CD14-positive monocyte (primary cell): ENCODE data around the gene AURKA. TPM values are rescaled to one million over a fixed set of nuclear protein-coding genes. Genes with fewer than 3 reads are reported as not detected.

Experiments used
- DNase-seq, 3 donors: peaks; one replicate each; pipeline ENCODE4 v3.0.0-alpha.2; 2011 to 2022
- H2AFZ ChIP-seq: 2 replicates; pipeline ENCODE4 v1.6.0; 2012; ENCODE audit warnings: mild to moderate bottlenecking, low read depth, low read length, inconsistent platforms; ENCODE audit not compliant: insufficient read depth, poor library complexity, severe bottlenecking
- H3K27ac ChIP-seq, 2 donors: 1 replicate in 1 of 2; 2 replicates in 1 of 2; pipeline ENCODE4 v1.5.1; 2012 to 2013; ENCODE audit warnings: low read length in 2 of 2, control low read depth in 1 of 2, inconsistent platforms in 1 of 2, low read depth in 1 of 2, mild to moderate bottlenecking in 1 of 2
- H3K27me3 ChIP-seq, 2 donors: one replicate each; pipeline versions ENCODE4 v1.6.0 to v1.6.1; 2011 to 2013; ENCODE audit warnings: low read length in 2 of 2; ENCODE audit not compliant: control insufficient read depth in 2 of 2, insufficient read depth in 2 of 2
- H3K36me3 ChIP-seq, 2 donors: replicated peaks in 1 of 2; 1 replicate in 1 of 2; 2 replicates in 1 of 2; pipeline versions ENCODE4 v1.5.1 to v1.6.1; 2012 to 2013; ENCODE audit warnings: low read length in 2 of 2, control low read depth in 1 of 2, inconsistent platforms in 1 of 2, mild to moderate bottlenecking in 1 of 2; ENCODE audit not compliant: insufficient read depth in 2 of 2, control insufficient read depth in 1 of 2
- H3K4me1 ChIP-seq, 2 donors: 1 replicate in 1 of 2; 2 replicates in 1 of 2; pipeline versions ENCODE4 v1.5.1 to v1.6.1; 2012 to 2013; ENCODE audit warnings: low read length in 2 of 2, control low read depth in 1 of 2, inconsistent platforms in 1 of 2, mild to moderate bottlenecking in 1 of 2, moderate library complexity in 1 of 2; ENCODE audit not compliant: insufficient read depth in 2 of 2, control insufficient read depth in 1 of 2
- H3K4me2 ChIP-seq: replicated peaks from 2 replicates; pipeline ENCODE3; 2012; ENCODE audit warnings: low read length, moderate library complexity, mild to moderate bottlenecking; ENCODE audit not compliant: poor library complexity, severe bottlenecking; ENCODE audit errors: extremely low read depth
- H3K4me3 ChIP-seq, 3 experiments: fragments of 200-600 bp in 1 of 3; sonication (generic) in 1 of 3; replicated peaks in 1 of 3; 1 replicate in 2 of 3; 2 replicates in 1 of 3; pipeline ENCODE4 v1.5.1; 2011 to 2013; ENCODE audit warnings: low read length in 3 of 3, mild to moderate bottlenecking in 3 of 3, control low read depth in 2 of 3, low read depth in 2 of 3, inconsistent platforms in 1 of 3, moderate library complexity in 1 of 3
- H3K79me2 ChIP-seq: 2 replicates; pipeline ENCODE4 v1.6.0; 2012; ENCODE audit warnings: mild to moderate bottlenecking, control low read depth, inconsistent platforms, low read length, moderate library complexity; ENCODE audit not compliant: insufficient read depth
- H3K9ac ChIP-seq: 2 replicates; pipeline ENCODE4 v1.6.0; 2017; ENCODE audit warnings: low read length, mild to moderate bottlenecking; ENCODE audit not compliant: insufficient read depth, poor library complexity, severe bottlenecking
- H3K9me3 ChIP-seq, 2 donors: replicated peaks in 1 of 2; 1 replicate in 1 of 2; 2 replicates in 1 of 2; pipeline versions ENCODE4 v1.5.1 to v1.6.1; 2012 to 2013; ENCODE audit warnings: low read length in 2 of 2, control low read depth in 1 of 2; ENCODE audit not compliant: control insufficient read depth in 1 of 2, insufficient read depth in 1 of 2
- H4K20me1 ChIP-seq: 2 replicates; pipeline ENCODE4 v1.6.0; 2012; ENCODE audit warnings: mild to moderate bottlenecking, low read length, control low read depth, moderate library complexity; ENCODE audit not compliant: insufficient read depth
- H3K27ac Mint-ChIP-seq, 7 donors: one replicate each; pipeline ENCODE4 v1.8.0; 2020; ENCODE audit warnings: mild to moderate bottlenecking in 7 of 7, mixed read lengths in 7 of 7, moderate library complexity in 6 of 7, inconsistent platforms in 2 of 7
- H3K27me3 Mint-ChIP-seq, 3 donors: one replicate each; pipeline ENCODE4 v1.8.0; 2021 to 2022; ENCODE audit warnings: low read depth in 3 of 3, mild to moderate bottlenecking in 3 of 3, mixed read lengths in 3 of 3, moderate library complexity in 3 of 3, inconsistent platforms in 1 of 3
- H3K36me3 Mint-ChIP-seq, 2 donors: one replicate each; pipeline ENCODE4 v1.8.0; 2020; ENCODE audit warnings: mixed read lengths in 2 of 2, inconsistent platforms in 1 of 2, mild to moderate bottlenecking in 1 of 2
- H3K4me1 Mint-ChIP-seq: one replicate; pipeline ENCODE4 v1.8.0; 2020; ENCODE audit warnings: mild to moderate bottlenecking, mixed read lengths
- H3K4me3 Mint-ChIP-seq, 2 donors: one replicate each; pipeline ENCODE4 v1.8.0; 2020; ENCODE audit warnings: mild to moderate bottlenecking in 2 of 2, mixed read lengths in 2 of 2, moderate library complexity in 1 of 2
- H3K9me3 Mint-ChIP-seq, 7 donors: one replicate each; pipeline ENCODE4 v1.8.0; 2020 to 2022; ENCODE audit warnings: mixed read lengths in 7 of 7, mild to moderate bottlenecking in 6 of 7, moderate library complexity in 6 of 7, inconsistent platforms in 2 of 7
- CTCF ChIP-seq: fragments of 200-600 bp; IDR thresholded peaks from one replicate; pipeline ENCODE4 v1.8.0; 2022; ENCODE audit warnings: antibody characterized with exemption, mild to moderate bottlenecking
- WGBS: methylation state at CpG from one replicate; pipeline ENCODE4 v1.1.5; 2013; ENCODE audit warnings: missing lambda C conversion rate; ENCODE audit not compliant: insufficient coverage; 5-methylcytosine and 5-hydroxymethylcytosine counted together
- intact Hi-C, 2 donors: fragments of 100-400 bp; cut with micrococcal nuclease; formaldehyde crosslinking; loops; one replicate each; pipeline versions ENCODE4 v1.15.0 to v1.15.1; 2023
- polyA plus RNA-seq, 3 donors: library from polyadenylated mRNA; depleted of rRNA in 1 of 3; unstranded in 2 of 3; stranded (reverse) in 1 of 3; fragments of 300-500 nt in 2 of 3; fragments of >200 nt in 1 of 3; fragmentation: Illumina TruSeq in 2 of 3; gene quantifications; 1 replicate in 2 of 3; 2 replicates in 1 of 3; pipeline ENCODE4 v1.2.3, GENCODE V29; 2012 to 2021

AURKA gene
- polyA plus RNA-seq, 3 donors: 1.4 to 1.7 (median 1.5) TPM

- H3K9me3 ChIP-seq: no peaks in the 10 kb centered on the region
- peaks cover 46 to 59% (median 54%) of the 10 kb centered on the region in 3 donors for H3K27me3 Mint-ChIP-seq
- peaks cover 38 to 44% of the 10 kb centered on the region in 2 donors for H3K36me3 Mint-ChIP-seq
- DNase-seq: no peak
- WGBS: 100% methylated on average over 3 of the region's 5 CpGs
- H4K20me1 ChIP-seq: peaks cover 49% of the 10 kb centered on the region
- H3K9ac ChIP-seq: no peak overlapping the region
- peaks cover 66 to 78% of the 10 kb centered on the region in 2 donors for H3K4me1 ChIP-seq
- H3K4me2 ChIP-seq: peak overlapping the region; percentile 74
- peaks cover 22 to 29% of the 10 kb centered on the region in 2 donors for H3K27me3 ChIP-seq
- H3K4me1 Mint-ChIP-seq: peaks cover 76% of the 10 kb centered on the region
- H3K36me3 ChIP-seq: no peaks in the 10 kb centered on the region
- H3K27ac ChIP-seq: no peak overlapping the region
- intact Hi-C loops: loop anchor here in 1 of 2 donors (5.0 kb wide), 1 partner anchor 36 kb away; the partner anchor contains the start of genes AURKA and CSTF1
- TF ChIP-seq CTCF: no peak
- peak overlapping the region in 1 of 2 donors; percentile 75 for H3K4me3 Mint-ChIP-seq
- peak overlapping the region in 4 of 7 donors; percentile 42 to 83 (median 60) for H3K27ac Mint-ChIP-seq
- H3K4me3 ChIP-seq: peak overlapping the region in 1 of 3 experiments; percentile 65
- H2AFZ ChIP-seq: no peak overlapping the region
- H3K79me2 ChIP-seq: no peaks in the 10 kb centered on the region
- peaks cover 0 to 7% (median 2%) of the 10 kb centered on the region in 7 donors for H3K9me3 Mint-ChIP-seq
These were observed 36.4 kb upstream of the AURKA start for GRCh38 chr20:56428410-56428809.

- Histone ChIP-seq H3K27me3 (peaks cover 21 to 26% of the 10 kb centered on the region in 2 donors), H3K27ac (no peak overlapping the region), H3K36me3 (no peaks in the 10 kb centered on the region), H3K9ac (no peak overlapping the region), H4K20me1 (peaks cover 47% of the 10 kb centered on the region), H3K4me2 (no peak overlapping the region), H3K9me3 (no peaks in the 10 kb centered on the region), H3K4me1 (peaks cover 70 to 78% of the 10 kb centered on the region in 2 donors), H2AFZ (no peak overlapping the region), H3K4me3 (no peak overlapping the region), H3K79me2 (no peaks in the 10 kb centered on the region)
- 100% methylated on average over 1 of the region's 4 CpGs for WGBS
- Mint-ChIP-seq H3K27me3 (peaks cover 41 to 53% (median 47%) of the 10 kb centered on the region in 3 donors), H3K4me3 (peak overlapping the region in 1 of 2 donors; percentile 75), H3K9me3 (peaks cover 0 to 7% (median 2%) of the 10 kb centered on the region in 7 donors), H3K4me1 (peaks cover 74% of the 10 kb centered on the region), H3K36me3 (peaks cover 34 to 39% of the 10 kb centered on the region in 2 donors), H3K27ac (peak overlapping the region in 3 of 7 donors; percentile 46 to 88 (median 48))
- peak in 2 of 3 donors; percentile 48 to 52 for DNase-seq
- intact Hi-C loops: loop anchor here in 1 of 2 donors (5.0 kb wide), 1 partner anchor 35 kb away; the partner anchor contains the start of genes AURKA and CSTF1
- no peak for TF ChIP-seq CTCF
These were observed 35.8 kb upstream of the AURKA start for GRCh38 chr20:56427797-56428196.
